GM12878 (cell line): ENCODE measurements around the gene CCL2. TPM values are rescaled to one million over a fixed set of nuclear protein-coding genes. Genes with fewer than 3 reads are reported as not detected.

Experiments
- BCL11A ChIP-seq: IDR thresholded peaks from 2 replicates; pipeline ENCODE4 v1.6.1; 2011; ENCODE audit warnings: low read depth, low read length
- BRCA1 ChIP-seq: IDR thresholded peaks from 2 replicates; pipeline ENCODE4 v1.6.1; 2011; ENCODE audit warnings: low read depth, low read length, improper control_type of control experiment
- CREM ChIP-seq: IDR thresholded peaks from 2 replicates; pipeline ENCODE4 v1.6.1; 2014; ENCODE audit warnings: antibody characterized with exemption, low read depth
- EP300 ChIP-seq, 2 experiments: fragments of 150-350 bp in 1 of 2; IDR thresholded peaks; 2 replicates each; pipeline ENCODE4 v1.6.1; 2011 to 2012; ENCODE audit warnings: low read depth in 2 of 2, low read length in 2 of 2, borderline replicate concordance in 1 of 2, improper control_type of control experiment in 1 of 2, inconsistent platforms in 1 of 2; ENCODE audit not compliant: control insufficient read depth in 1 of 2
- IKZF1 ChIP-seq: fragments of 450-650 bp; conservative IDR thresholded peaks from 2 replicates; pipeline ENCODE4 v1.6.1; 2017; ENCODE audit warnings: antibody characterized with exemption, mild to moderate bottlenecking
- IRF4 ChIP-seq: IDR thresholded peaks from 2 replicates; pipeline ENCODE4 v1.6.1; 2011; ENCODE audit warnings: low read depth, low read length
- JUND ChIP-seq: IDR thresholded peaks from 2 replicates; pipeline ENCODE4 v1.6.1; 2012; ENCODE audit warnings: low read depth, mild to moderate bottlenecking, low read length, improper control_type of control experiment, moderate library complexity
- MTA2 ChIP-seq: fragments of 450-650 bp; IDR thresholded peaks from 2 replicates; pipeline ENCODE4 v1.6.1; 2016; ENCODE audit warnings: low read depth, mild to moderate bottlenecking, moderate library complexity
- POLR2AphosphoS5 ChIP-seq: IDR thresholded peaks from 2 replicates; pipeline ENCODE4 v1.6.1; 2011; ENCODE audit warnings: mild to moderate bottlenecking, low read length, inconsistent platforms
- POU2F2 ChIP-seq: IDR thresholded peaks from 3 replicates; pipeline ENCODE4 v1.6.1; 2011; ENCODE audit warnings: low read depth, mild to moderate bottlenecking, low read length, borderline replicate concordance
- RAD51 ChIP-seq: fragments of 450-650 bp; IDR thresholded peaks from 2 replicates; pipeline ENCODE4 v1.6.1; 2016; ENCODE audit warnings: moderate library complexity, mild to moderate bottlenecking, inconsistent platforms
- SIN3A ChIP-seq: IDR thresholded peaks from 2 replicates; pipeline ENCODE4 v1.6.1; 2012; ENCODE audit warnings: low read depth, low read length, improper control_type of control experiment
- SMAD5 ChIP-seq: IDR thresholded peaks from 2 replicates; pipeline ENCODE4 v1.6.1; 2016; ENCODE audit warnings: antibody characterized with exemption, low read depth
- SMARCA5 ChIP-seq: fragments of 450-650 bp; IDR thresholded peaks from 2 replicates; pipeline ENCODE4 v1.6.1; 2017; ENCODE audit warnings: mild to moderate bottlenecking
- SUPT20H ChIP-seq: IDR thresholded peaks from 2 replicates; pipeline ENCODE4 v1.6.1; 2011; ENCODE audit warnings: low read depth, mild to moderate bottlenecking, low read length, moderate library complexity, borderline replicate concordance; ENCODE audit not compliant: control insufficient read depth
- SUZ12 ChIP-seq: fragments of 200-600 bp; sonication (generic); IDR thresholded peaks from one replicate; pipeline ENCODE4 v1.6.1; 2018; ENCODE audit warnings: antibody characterized with exemption, mild to moderate bottlenecking; ENCODE audit not compliant: unreplicated experiment
- TAF1 ChIP-seq: IDR thresholded peaks from 2 replicates; pipeline ENCODE4 v1.6.1; 2011; ENCODE audit warnings: mild to moderate bottlenecking, low read depth, low read length, borderline replicate concordance
- TCF12 ChIP-seq: IDR thresholded peaks from 2 replicates; pipeline ENCODE4 v1.6.1; 2011; ENCODE audit warnings: low read depth, mild to moderate bottlenecking, low read length
- YBX1 ChIP-seq: fragments of 450-650 bp; IDR thresholded peaks from 2 replicates; pipeline ENCODE4 v1.6.1; 2016; ENCODE audit warnings: antibody characterized with exemption
- ZNF622 ChIP-seq: fragments of 450-650 bp; IDR thresholded peaks from 2 replicates; pipeline ENCODE4 v1.6.1; 2017; ENCODE audit warnings: mild to moderate bottlenecking, inconsistent platforms
- polyA plus RNA-seq, 11 experiments: library from polyadenylated mRNA; depleted of rRNA in 4 of 11; unstranded in 6 of 11; stranded (reverse) in 5 of 11; fragments of >200 nt; fragmentation: Nextera tagmentation in 4 of 11; fragmentation: Illumina TruSeq in 1 of 11; extraction: Ambion mirVana in 4 of 11; extraction: Trizol in 1 of 11; gene quantifications; 1 replicate in 1 of 11; 2 replicates in 10 of 11; pipeline versions ENCODE4 v1.2.1 to v1.2.3, GENCODE V29; 2011 to 2016; ENCODE audit warnings: inconsistent platforms in 2 of 11, missing spikeins in 2 of 11, low read depth in 1 of 11
- total RNA-seq, 4 experiments: library from RNA; depleted of rRNA in 3 of 4; stranded (reverse); fragments of >200 nt in 3 of 4; fragmentation: Illumina TruSeq in 1 of 4; extraction: Trizol in 1 of 4; gene quantifications; 2 replicates each; pipeline versions ENCODE4 v1.2.1 to v1.2.3, GENCODE V29; 2013 to 2021
- TF ChIP-seq, protein P1 (sequence below): fragments of 450-650 bp; IDR thresholded peaks from 2 replicates; pipeline ENCODE4 v1.6.1; 2017; ENCODE audit warnings: mild to moderate bottlenecking, moderate library complexity
- TF ChIP-seq, protein P2 (sequence below): IDR thresholded peaks from 2 replicates; pipeline ENCODE4 v1.6.1; 2012; ENCODE audit warnings: low read depth, low read length, improper control_type of control experiment
- TF ChIP-seq, protein P3 (sequence below): IDR thresholded peaks from 2 replicates; pipeline ENCODE4 v1.6.1; 2012; ENCODE audit warnings: mild to moderate bottlenecking, low read depth, low read length

The CCL2 gene
- total and polyA plus RNA-seq, 10 of the 15 experiments (the other 5 are each of a cell fraction or from before 2014, with no cell fraction given), result 0.16 to 0.18 TPM; not detected in 8

GRCh38 chr17:34242587-34243363 lies 12.3 kb upstream of the CCL2 start (continued):
- TF ChIP-seq RAD51 (no peak), BRCA1 (no peak), SIN3A (no peak), IRF4 (0 out of 2 replicates have a peak, but pooled peaks have one; percentile 15), SMARCA5 (0 out of 2 replicates have a peak, but pooled peaks have one; percentile 39), MTA2 (peak; percentile 14; the same call in 1 of the 2 replicates), IKZF1 (peak; percentile 62), CREM (no peak), TCF12 (no peak), BCL11A (0 out of 2 replicates have a peak, but pooled peaks have one; percentile 4), SUZ12 (no peak), POU2F2 (no peak), EP300 (IDR thresholded peaks at IDR 0.05; ENCODE audit: borderline replicate concordance in 1 of 2, control insufficient read depth in 1 of 2, low read depth in 2 of 2, low read length in 2 of 2) (no peak; a peak in 1 of 4 replicates), YBX1 (no peak), SUPT20H (no peak), JUND (no peak), SMAD5 (no peak), TAF1 (no peak), POLR2AphosphoS5 (no peak), ZNF622 (no peak)
- TF ChIP-seq, protein P1, sequence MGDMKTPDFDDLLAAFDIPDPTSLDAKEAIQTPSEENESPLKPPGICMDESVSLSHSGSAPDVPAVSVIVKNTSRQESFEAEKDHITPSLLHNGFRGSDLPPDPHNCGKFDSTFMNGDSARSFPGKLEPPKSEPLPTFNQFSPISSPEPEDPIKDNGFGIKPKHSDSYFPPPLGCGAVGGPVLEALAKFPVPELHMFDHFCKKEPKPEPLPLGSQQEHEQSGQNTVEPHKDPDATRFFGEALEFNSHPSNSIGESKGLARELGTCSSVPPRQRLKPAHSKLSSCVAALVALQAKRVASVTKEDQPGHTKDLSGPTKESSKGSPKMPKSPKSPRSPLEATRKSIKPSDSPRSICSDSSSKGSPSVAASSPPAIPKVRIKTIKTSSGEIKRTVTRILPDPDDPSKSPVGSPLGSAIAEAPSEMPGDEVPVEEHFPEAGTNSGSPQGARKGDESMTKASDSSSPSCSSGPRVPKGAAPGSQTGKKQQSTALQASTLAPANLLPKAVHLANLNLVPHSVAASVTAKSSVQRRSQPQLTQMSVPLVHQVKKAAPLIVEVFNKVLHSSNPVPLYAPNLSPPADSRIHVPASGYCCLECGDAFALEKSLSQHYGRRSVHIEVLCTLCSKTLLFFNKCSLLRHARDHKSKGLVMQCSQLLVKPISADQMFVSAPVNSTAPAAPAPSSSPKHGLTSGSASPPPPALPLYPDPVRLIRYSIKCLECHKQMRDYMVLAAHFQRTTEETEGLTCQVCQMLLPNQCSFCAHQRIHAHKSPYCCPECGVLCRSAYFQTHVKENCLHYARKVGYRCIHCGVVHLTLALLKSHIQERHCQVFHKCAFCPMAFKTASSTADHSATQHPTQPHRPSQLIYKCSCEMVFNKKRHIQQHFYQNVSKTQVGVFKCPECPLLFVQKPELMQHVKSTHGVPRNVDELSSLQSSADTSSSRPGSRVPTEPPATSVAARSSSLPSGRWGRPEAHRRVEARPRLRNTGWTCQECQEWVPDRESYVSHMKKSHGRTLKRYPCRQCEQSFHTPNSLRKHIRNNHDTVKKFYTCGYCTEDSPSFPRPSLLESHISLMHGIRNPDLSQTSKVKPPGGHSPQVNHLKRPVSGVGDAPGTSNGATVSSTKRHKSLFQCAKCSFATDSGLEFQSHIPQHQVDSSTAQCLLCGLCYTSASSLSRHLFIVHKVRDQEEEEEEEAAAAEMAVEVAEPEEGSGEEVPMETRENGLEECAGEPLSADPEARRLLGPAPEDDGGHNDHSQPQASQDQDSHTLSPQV, result no peak
- TF ChIP-seq, protein P2, sequence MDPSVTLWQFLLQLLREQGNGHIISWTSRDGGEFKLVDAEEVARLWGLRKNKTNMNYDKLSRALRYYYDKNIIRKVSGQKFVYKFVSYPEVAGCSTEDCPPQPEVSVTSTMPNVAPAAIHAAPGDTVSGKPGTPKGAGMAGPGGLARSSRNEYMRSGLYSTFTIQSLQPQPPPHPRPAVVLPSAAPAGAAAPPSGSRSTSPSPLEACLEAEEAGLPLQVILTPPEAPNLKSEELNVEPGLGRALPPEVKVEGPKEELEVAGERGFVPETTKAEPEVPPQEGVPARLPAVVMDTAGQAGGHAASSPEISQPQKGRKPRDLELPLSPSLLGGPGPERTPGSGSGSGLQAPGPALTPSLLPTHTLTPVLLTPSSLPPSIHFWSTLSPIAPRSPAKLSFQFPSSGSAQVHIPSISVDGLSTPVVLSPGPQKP, result peak; percentile 58; the same call in 1 of the 2 replicates
- TF ChIP-seq, protein P3, sequence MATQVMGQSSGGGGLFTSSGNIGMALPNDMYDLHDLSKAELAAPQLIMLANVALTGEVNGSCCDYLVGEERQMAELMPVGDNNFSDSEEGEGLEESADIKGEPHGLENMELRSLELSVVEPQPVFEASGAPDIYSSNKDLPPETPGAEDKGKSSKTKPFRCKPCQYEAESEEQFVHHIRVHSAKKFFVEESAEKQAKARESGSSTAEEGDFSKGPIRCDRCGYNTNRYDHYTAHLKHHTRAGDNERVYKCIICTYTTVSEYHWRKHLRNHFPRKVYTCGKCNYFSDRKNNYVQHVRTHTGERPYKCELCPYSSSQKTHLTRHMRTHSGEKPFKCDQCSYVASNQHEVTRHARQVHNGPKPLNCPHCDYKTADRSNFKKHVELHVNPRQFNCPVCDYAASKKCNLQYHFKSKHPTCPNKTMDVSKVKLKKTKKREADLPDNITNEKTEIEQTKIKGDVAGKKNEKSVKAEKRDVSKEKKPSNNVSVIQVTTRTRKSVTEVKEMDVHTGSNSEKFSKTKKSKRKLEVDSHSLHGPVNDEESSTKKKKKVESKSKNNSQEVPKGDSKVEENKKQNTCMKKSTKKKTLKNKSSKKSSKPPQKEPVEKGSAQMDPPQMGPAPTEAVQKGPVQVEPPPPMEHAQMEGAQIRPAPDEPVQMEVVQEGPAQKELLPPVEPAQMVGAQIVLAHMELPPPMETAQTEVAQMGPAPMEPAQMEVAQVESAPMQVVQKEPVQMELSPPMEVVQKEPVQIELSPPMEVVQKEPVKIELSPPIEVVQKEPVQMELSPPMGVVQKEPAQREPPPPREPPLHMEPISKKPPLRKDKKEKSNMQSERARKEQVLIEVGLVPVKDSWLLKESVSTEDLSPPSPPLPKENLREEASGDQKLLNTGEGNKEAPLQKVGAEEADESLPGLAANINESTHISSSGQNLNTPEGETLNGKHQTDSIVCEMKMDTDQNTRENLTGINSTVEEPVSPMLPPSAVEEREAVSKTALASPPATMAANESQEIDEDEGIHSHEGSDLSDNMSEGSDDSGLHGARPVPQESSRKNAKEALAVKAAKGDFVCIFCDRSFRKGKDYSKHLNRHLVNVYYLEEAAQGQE, result no peak
